Measurements from ENCODE around the gene GNG13.

Gene GNG13

DNA sequence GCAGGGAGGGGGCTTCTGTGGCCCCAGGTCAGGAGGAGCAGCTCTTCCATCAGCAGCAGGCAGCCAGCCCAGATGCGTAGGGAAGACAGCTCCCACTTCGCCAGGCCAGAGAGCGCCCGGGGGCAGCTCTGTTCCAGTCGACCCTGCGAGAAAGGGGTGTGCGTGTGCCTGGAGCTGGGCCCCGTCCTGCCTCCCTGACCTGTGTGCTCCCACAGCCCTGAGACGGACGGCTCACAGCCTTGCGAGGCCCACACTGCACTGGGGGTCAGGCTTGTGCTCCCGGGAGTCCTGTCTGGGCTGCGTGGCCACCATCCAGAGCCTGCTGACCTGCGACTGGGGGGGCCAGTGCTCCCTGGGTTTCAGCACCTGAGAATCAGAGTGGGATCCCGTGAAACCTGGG lies 40.5 kb downstream of the GNG13 start:
- 0 out of 2 replicates have a peak, but pooled peaks have one; percentile 34 for TF ChIP-seq ZBTB7A (IDR thresholded peaks at IDR 0.05; ENCODE audit: low read depth)
- no peak for TF ChIP-seq TCF12 (IDR thresholded peaks at IDR 0.05; ENCODE audit: low read depth)

GRCh38 chr16:759110-759910 lies 41.2 kb downstream of the GNG13 start:
- TF ChIP-seq YY1 (IDR thresholded peaks at IDR 0.05; ENCODE audit: low read depth) (no peak), CREB1 (IDR thresholded peaks at IDR 0.05; ENCODE audit: low read depth) (no peak), ZBTB7A (IDR thresholded peaks at IDR 0.05; ENCODE audit: low read depth) (no peak), FOXM1 (IDR thresholded peaks at IDR 0.05; ENCODE audit: borderline replicate concordance, low read depth) (no peak), TEAD4 (IDR thresholded peaks at IDR 0.05) (no peak), EGR1 (IDR thresholded peaks at IDR 0.05) (no peak), TAF1 (IDR thresholded peaks at IDR 0.05; ENCODE audit: low read depth) (no peak), TCF12 (IDR thresholded peaks at IDR 0.05; ENCODE audit: low read depth) (no peak), RAD21 (IDR thresholded peaks at IDR 0.05; ENCODE audit: low read depth) (no peak), NFIC (IDR thresholded peaks at IDR 0.05) (no peak), CEBPB (IDR thresholded peaks at IDR 0.05) (no peak), EP300 (IDR thresholded peaks at IDR 0.05; ENCODE audit: borderline replicate concordance) (no peak), MAX (IDR thresholded peaks at IDR 0.05) (no peak)
- TF ChIP-seq, protein P1, sequence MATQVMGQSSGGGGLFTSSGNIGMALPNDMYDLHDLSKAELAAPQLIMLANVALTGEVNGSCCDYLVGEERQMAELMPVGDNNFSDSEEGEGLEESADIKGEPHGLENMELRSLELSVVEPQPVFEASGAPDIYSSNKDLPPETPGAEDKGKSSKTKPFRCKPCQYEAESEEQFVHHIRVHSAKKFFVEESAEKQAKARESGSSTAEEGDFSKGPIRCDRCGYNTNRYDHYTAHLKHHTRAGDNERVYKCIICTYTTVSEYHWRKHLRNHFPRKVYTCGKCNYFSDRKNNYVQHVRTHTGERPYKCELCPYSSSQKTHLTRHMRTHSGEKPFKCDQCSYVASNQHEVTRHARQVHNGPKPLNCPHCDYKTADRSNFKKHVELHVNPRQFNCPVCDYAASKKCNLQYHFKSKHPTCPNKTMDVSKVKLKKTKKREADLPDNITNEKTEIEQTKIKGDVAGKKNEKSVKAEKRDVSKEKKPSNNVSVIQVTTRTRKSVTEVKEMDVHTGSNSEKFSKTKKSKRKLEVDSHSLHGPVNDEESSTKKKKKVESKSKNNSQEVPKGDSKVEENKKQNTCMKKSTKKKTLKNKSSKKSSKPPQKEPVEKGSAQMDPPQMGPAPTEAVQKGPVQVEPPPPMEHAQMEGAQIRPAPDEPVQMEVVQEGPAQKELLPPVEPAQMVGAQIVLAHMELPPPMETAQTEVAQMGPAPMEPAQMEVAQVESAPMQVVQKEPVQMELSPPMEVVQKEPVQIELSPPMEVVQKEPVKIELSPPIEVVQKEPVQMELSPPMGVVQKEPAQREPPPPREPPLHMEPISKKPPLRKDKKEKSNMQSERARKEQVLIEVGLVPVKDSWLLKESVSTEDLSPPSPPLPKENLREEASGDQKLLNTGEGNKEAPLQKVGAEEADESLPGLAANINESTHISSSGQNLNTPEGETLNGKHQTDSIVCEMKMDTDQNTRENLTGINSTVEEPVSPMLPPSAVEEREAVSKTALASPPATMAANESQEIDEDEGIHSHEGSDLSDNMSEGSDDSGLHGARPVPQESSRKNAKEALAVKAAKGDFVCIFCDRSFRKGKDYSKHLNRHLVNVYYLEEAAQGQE (IDR thresholded peaks at IDR 0.05; ENCODE audit: low read depth) = no peak
- TF ChIP-seq, protein P2, sequence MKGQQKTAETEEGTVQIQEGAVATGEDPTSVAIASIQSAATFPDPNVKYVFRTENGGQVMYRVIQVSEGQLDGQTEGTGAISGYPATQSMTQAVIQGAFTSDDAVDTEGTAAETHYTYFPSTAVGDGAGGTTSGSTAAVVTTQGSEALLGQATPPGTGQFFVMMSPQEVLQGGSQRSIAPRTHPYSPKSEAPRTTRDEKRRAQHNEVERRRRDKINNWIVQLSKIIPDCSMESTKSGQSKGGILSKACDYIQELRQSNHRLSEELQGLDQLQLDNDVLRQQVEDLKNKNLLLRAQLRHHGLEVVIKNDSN (IDR thresholded peaks at IDR 0.05) = no peak

DNA sequence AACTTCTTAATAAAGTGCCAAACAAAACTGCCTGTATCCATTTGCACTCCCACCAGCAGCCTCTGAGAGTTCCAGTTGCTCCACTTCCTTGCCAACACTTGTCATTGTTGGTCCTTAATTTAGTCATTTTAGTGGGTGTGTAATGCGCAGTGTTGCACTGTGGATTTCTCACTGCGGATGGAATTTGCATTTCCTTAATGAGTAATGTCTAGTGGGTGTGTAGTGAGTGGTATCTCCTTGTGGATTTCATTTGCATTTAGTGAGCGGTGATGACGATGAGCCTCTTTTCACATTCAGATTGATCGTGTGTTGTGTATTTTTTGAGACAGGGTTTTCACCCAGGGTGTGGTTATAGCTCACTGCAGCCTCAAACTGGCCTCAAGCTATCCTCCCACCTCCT lies 44.1 kb downstream of the GNG13 start:
- TF ChIP-seq YY1 (IDR thresholded peaks at IDR 0.05; ENCODE audit: low read depth) (no peak), EP300 (IDR thresholded peaks at IDR 0.05; ENCODE audit: borderline replicate concordance) (no peak), ZBTB7A (IDR thresholded peaks at IDR 0.05; ENCODE audit: low read depth) (no peak), TCF12 (IDR thresholded peaks at IDR 0.05; ENCODE audit: low read depth) (no peak), TEAD4 (IDR thresholded peaks at IDR 0.05) (no peak), CREB1 (IDR thresholded peaks at IDR 0.05; ENCODE audit: low read depth) (no peak), EGR1 (IDR thresholded peaks at IDR 0.05) (no peak), TAF1 (IDR thresholded peaks at IDR 0.05; ENCODE audit: low read depth) (no peak), MAX (IDR thresholded peaks at IDR 0.05) (no peak), NFIC (IDR thresholded peaks at IDR 0.05) (no peak), RAD21 (IDR thresholded peaks at IDR 0.05; ENCODE audit: low read depth) (no peak), CEBPB (IDR thresholded peaks at IDR 0.05) (no peak)
- TF ChIP-seq, protein P1 (IDR thresholded peaks at IDR 0.05; ENCODE audit: low read depth) = no peak
- TF ChIP-seq, protein P2 (IDR thresholded peaks at IDR 0.05) = no peak

DNA sequence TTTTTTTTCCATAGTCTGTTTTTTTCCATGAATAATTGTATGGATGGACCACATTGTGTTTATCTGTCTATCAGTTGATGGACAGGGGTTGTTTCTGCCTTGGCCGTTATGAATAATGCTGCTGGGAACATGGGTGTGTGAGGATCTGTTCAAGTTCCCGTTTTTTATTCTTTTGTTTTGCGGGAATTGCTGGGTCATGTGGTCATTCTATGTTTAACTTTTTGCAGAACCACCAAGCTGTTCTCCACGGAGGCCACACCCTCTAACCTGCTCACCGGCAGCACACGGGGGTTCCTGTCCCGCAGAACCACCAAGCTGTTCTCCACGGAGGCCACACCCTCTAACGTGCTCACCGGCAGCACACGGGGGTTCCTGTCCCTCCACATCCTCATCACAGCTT lies 45.9 kb downstream of the GNG13 start:
- TF ChIP-seq FOXM1 (IDR thresholded peaks at IDR 0.05; ENCODE audit: borderline replicate concordance, low read depth) (no peak), EGR1 (IDR thresholded peaks at IDR 0.05) (no peak), EP300 (IDR thresholded peaks at IDR 0.05; ENCODE audit: borderline replicate concordance) (no peak), MAX (IDR thresholded peaks at IDR 0.05) (no peak), ZBTB7A (IDR thresholded peaks at IDR 0.05; ENCODE audit: low read depth) (no peak), NFIC (IDR thresholded peaks at IDR 0.05) (no peak), TCF12 (IDR thresholded peaks at IDR 0.05; ENCODE audit: low read depth) (no peak), YY1 (IDR thresholded peaks at IDR 0.05; ENCODE audit: low read depth) (no peak), TEAD4 (IDR thresholded peaks at IDR 0.05) (no peak)
- TF ChIP-seq, protein P1 (IDR thresholded peaks at IDR 0.05; ENCODE audit: low read depth) = no peak
- TF ChIP-seq, protein P2 (IDR thresholded peaks at IDR 0.05) = no peak

All from Ishikawa (cell line).